Skeletal muscle satellite cell (primary cell): ENCODE data around the gene DRG2.

ENCODE experiments used
- H3K27me3 ChIP-seq: 2 replicates; pipeline ENCODE4 v1.7.0; 2013; ENCODE audit warnings: low read length; ENCODE audit not compliant: control insufficient read depth, insufficient read depth
- H3K36me3 ChIP-seq: 2 replicates; pipeline ENCODE4 v1.7.0; 2013; ENCODE audit warnings: mild to moderate bottlenecking, control low read depth, low read length; ENCODE audit not compliant: insufficient read depth
- H3K4me1 ChIP-seq: 2 replicates; pipeline ENCODE4 v1.7.0; 2013; ENCODE audit warnings: low read length; ENCODE audit not compliant: control insufficient read depth, insufficient read depth
- H3K4me2 ChIP-seq: 2 replicates; pipeline ENCODE4 v1.7.0; 2013; ENCODE audit warnings: mild to moderate bottlenecking, low read length
- H3K4me3 ChIP-seq: 2 replicates; pipeline ENCODE4 v1.7.0; 2013; ENCODE audit warnings: low read length
- H3K9ac ChIP-seq: 2 replicates; pipeline ENCODE4 v1.7.0; 2013; ENCODE audit warnings: mild to moderate bottlenecking, low read depth, low read length, moderate library complexity
- H3K9me3 ChIP-seq: replicated peaks from 2 replicates; pipeline ENCODE4 v1.7.0; 2013; ENCODE audit warnings: mild to moderate bottlenecking, control low read depth, low read length

DRG2 gene

GRCh38 chr17:18084256-18084655 lies 3.5 kb upstream of the DRG2 start:
- H3K4me3 ChIP-seq, result no peak overlapping the region
- no peaks in the 10 kb centered on the region for H3K9me3 ChIP-seq
- H3K27me3 ChIP-seq, result peaks cover 5% of the 10 kb centered on the region
- H3K9ac ChIP-seq, result no peak overlapping the region
- no peaks in the 10 kb centered on the region for H3K36me3 ChIP-seq
- H3K4me2 ChIP-seq, result no peak overlapping the region
- H3K4me1 ChIP-seq, result peaks cover 13% of the 10 kb centered on the region

GRCh38 chr17:18089613-18090012 lies 1.9 kb downstream of the DRG2 start:
- H3K4me1 ChIP-seq, result peaks cover 13% of the 10 kb centered on the region
- H3K9me3 ChIP-seq, result no peaks in the 10 kb centered on the region
- peak overlapping the region; percentile 87 for H3K4me2 ChIP-seq
- H3K27me3 ChIP-seq, result no peaks in the 10 kb centered on the region
- H3K36me3 ChIP-seq, result peaks cover 16% of the 10 kb centered on the region
- no peak overlapping the region for H3K9ac ChIP-seq
- no peak overlapping the region for H3K4me3 ChIP-seq

GRCh38 chr17:18093616-18094408 lies 6.1 kb downstream of the DRG2 start:
- Histone ChIP-seq H3K4me1 (peaks cover 5% of the 10 kb centered on the region), H3K4me3 (no peak overlapping the region), H3K27me3 (no peaks in the 10 kb centered on the region), H3K4me2 (no peak overlapping the region), H3K36me3 (peaks cover 51% of the 10 kb centered on the region), H3K9me3 (no peaks in the 10 kb centered on the region), H3K9ac (no peak overlapping the region)

GRCh38 chr17:18094409-18094807 lies 6.7 kb downstream of the DRG2 start:
- Histone ChIP-seq H3K9me3 (no peaks in the 10 kb centered on the region), H3K27me3 (no peaks in the 10 kb centered on the region), H3K4me3 (no peak overlapping the region), H3K9ac (no peak overlapping the region), H3K36me3 (peaks cover 57% of the 10 kb centered on the region), H3K4me2 (no peak overlapping the region), H3K4me1 (no peaks in the 10 kb centered on the region)

GRCh38 chr17:18099516-18099915 lies 11.8 kb downstream of the DRG2 start:
- Histone ChIP-seq H3K36me3 (peaks cover 66% of the 10 kb centered on the region), H3K9ac (no peak overlapping the region), H3K9me3 (no peaks in the 10 kb centered on the region), H3K4me2 (no peak overlapping the region), H3K27me3 (no peaks in the 10 kb centered on the region), H3K4me1 (no peaks in the 10 kb centered on the region), H3K4me3 (no peak overlapping the region)

GRCh38 chr17:18100616-18101015 lies 12.9 kb downstream of the DRG2 start:
- Histone ChIP-seq H3K4me1 (no peaks in the 10 kb centered on the region), H3K4me2 (no peak overlapping the region), H3K9ac (no peak overlapping the region), H3K4me3 (no peak overlapping the region), H3K27me3 (no peaks in the 10 kb centered on the region), H3K9me3 (no peaks in the 10 kb centered on the region), H3K36me3 (peaks cover 66% of the 10 kb centered on the region)

GRCh38 chr17:18101828-18102227 lies 14.1 kb downstream of the DRG2 start:
- Histone ChIP-seq H3K9me3 (no peaks in the 10 kb centered on the region), H3K4me2 (no peak overlapping the region), H3K4me1 (no peaks in the 10 kb centered on the region), H3K9ac (no peak overlapping the region), H3K27me3 (no peaks in the 10 kb centered on the region), H3K4me3 (no peak overlapping the region), H3K36me3 (peaks cover 62% of the 10 kb centered on the region)

- H3K4me2 ChIP-seq, result no peak overlapping the region
- H3K4me3 ChIP-seq, result no peak overlapping the region
- no peaks in the 10 kb centered on the region for H3K27me3 ChIP-seq
- no peaks in the 10 kb centered on the region for H3K9me3 ChIP-seq
- no peak overlapping the region for H3K9ac ChIP-seq
- no peaks in the 10 kb centered on the region for H3K4me1 ChIP-seq
- H3K36me3 ChIP-seq, result peaks cover 54% of the 10 kb centered on the region
Observed at GRCh38 chr17:18102640-18103039, 14.9 kb downstream of the DRG2 start.

GRCh38 chr17:18105027-18105426 lies 17.3 kb downstream of the DRG2 start:
- H3K9ac ChIP-seq, result no peak overlapping the region
- H3K4me1 ChIP-seq, result no peaks in the 10 kb centered on the region
- no peaks in the 10 kb centered on the region for H3K27me3 ChIP-seq
- H3K36me3 ChIP-seq, result peaks cover 31% of the 10 kb centered on the region
- no peaks in the 10 kb centered on the region for H3K9me3 ChIP-seq
- H3K4me2 ChIP-seq, result no peak overlapping the region
- no peak overlapping the region for H3K4me3 ChIP-seq

GRCh38 chr17:18105595-18105994 lies 17.8 kb downstream of the DRG2 start:
- H3K27me3 ChIP-seq, result no peaks in the 10 kb centered on the region
- no peaks in the 10 kb centered on the region for H3K9me3 ChIP-seq
- no peak overlapping the region for H3K9ac ChIP-seq
- no peak overlapping the region for H3K4me2 ChIP-seq
- peaks cover 26% of the 10 kb centered on the region for H3K36me3 ChIP-seq
- no peaks in the 10 kb centered on the region for H3K4me1 ChIP-seq
- H3K4me3 ChIP-seq, result no peak overlapping the region

- Histone ChIP-seq H3K9ac (no peak overlapping the region), H3K27me3 (no peaks in the 10 kb centered on the region), H3K4me2 (no peak overlapping the region), H3K9me3 (no peaks in the 10 kb centered on the region), H3K4me1 (no peaks in the 10 kb centered on the region), H3K4me3 (no peak overlapping the region), H3K36me3 (peaks cover 21% of the 10 kb centered on the region)
Observed at GRCh38 chr17:18106211-18106610, 18.5 kb downstream of the DRG2 start.

GRCh38 chr17:18107061-18107790 lies 19.5 kb downstream of the DRG2 start:
- H3K4me1 ChIP-seq, result no peaks in the 10 kb centered on the region
- H3K9ac ChIP-seq, result no peak overlapping the region
- H3K4me3 ChIP-seq, result no peak overlapping the region
- H3K9me3 ChIP-seq, result no peaks in the 10 kb centered on the region
- H3K4me2 ChIP-seq, result no peak overlapping the region
- no peaks in the 10 kb centered on the region for H3K27me3 ChIP-seq
- peaks cover 12% of the 10 kb centered on the region for H3K36me3 ChIP-seq
